GM12878 (cell line): Measurements from ENCODE around the gene VEGFB. TPM values are rescaled to one million over a fixed set of nuclear protein-coding genes. Genes with fewer than 3 reads are reported as not detected.
A peak's percentile ranks its signal among the peaks of the same experiment; 100 is the strongest.

Experiments
- ATAC-seq: fragments of 200-7000 bp; cut with Tn5 transposase; 3 replicates; pipeline ENCODE4 v1.9.1; 2020; ENCODE audit warnings: mild to moderate bottlenecking, moderate library complexity
- BruUV-seq: library from RNA; stranded (reverse); fragments of 400-500 nt; replicated peaks from 2 replicates; lab custom pipeline; 2021; lab: Mats Ljungman, UMichigan
- CTCF ChIA-PET: fragments of 300-600 bp; sonication (Branson Sonifier 250); formaldehyde crosslinking; extraction: SDS; loops from one replicate; lab custom pipeline; 2021; ENCODE audit warnings: inconsistent platforms; lab: Yijun Ruan, JAX
- POLR2A ChIA-PET: fragments of 350-600 bp; formaldehyde crosslinking; extraction: SDS; loops from one replicate; lab custom pipeline; 2021; ENCODE audit warnings: inconsistent platforms; lab: Charles Lee
- RAD21 ChIA-PET: fragments of 300-600 bp; sonication (Branson Sonifier 250); formaldehyde crosslinking; loops from one replicate; lab custom pipeline; 2023; ENCODE audit warnings: antibody characterized with exemption; ENCODE audit not compliant: unreplicated experiment; lab: Charles Lee
- SMC1A ChIA-PET: fragments of 300-600 bp; sonication (Branson Sonifier 250); formaldehyde crosslinking; loops from one replicate; lab custom pipeline; 2023; ENCODE audit not compliant: unreplicated experiment, uncharacterized antibody; lab: Charles Lee
- DNase-seq: peaks from one replicate; pipeline ENCODE4 v3.0.0-alpha.2; 2011; ENCODE audit warnings: low read depth, low spot score
- FAIRE-seq: peaks from 3 replicates; lab custom pipeline; 2011; peaks lifted over from hg19 to GRCh38; lab: Jason Lieb, UNC
- H2AFZ ChIP-seq: 2 replicates; pipeline ENCODE4 v1.6.0; 2011; ENCODE audit warnings: low read depth, low read length, control low read depth; ENCODE audit not compliant: control insufficient read depth
- H3K27ac ChIP-seq: 2 replicates; pipeline ENCODE4 v1.5.1; 2011; ENCODE audit warnings: control low read depth; ENCODE audit not compliant: control insufficient read depth, insufficient read depth
- H3K27me3 ChIP-seq, 2 experiments: replicated peaks in 1 of 2; 2 replicates each; pipeline versions ENCODE4 v1.6.0 to v1.6.1; 2011; ENCODE audit warnings: low read length in 1 of 2; ENCODE audit not compliant: control insufficient read depth in 2 of 2, insufficient read depth in 2 of 2
- H3K36me3 ChIP-seq, 2 experiments: 2 replicates each; pipeline ENCODE4 v1.5.1; 2011; ENCODE audit warnings: low read length in 1 of 2; ENCODE audit not compliant: control insufficient read depth in 2 of 2, insufficient read depth in 2 of 2
- H3K4me1 ChIP-seq: 2 replicates; pipeline ENCODE4 v1.6.1; 2011; ENCODE audit warnings: mild to moderate bottlenecking, low read length, moderate library complexity, mixed read lengths; ENCODE audit not compliant: control insufficient read depth, insufficient read depth
- H3K4me2 ChIP-seq: 2 replicates; pipeline ENCODE4 v1.6.0; 2011; ENCODE audit warnings: control low read depth; ENCODE audit not compliant: control insufficient read depth, insufficient read depth
- H3K4me3 ChIP-seq: fragments of 200-600 bp; sonication (generic); 2 replicates; pipeline ENCODE4 v1.5.1; 2016
- H3K79me2 ChIP-seq: 2 replicates; pipeline ENCODE4 v1.6.0; 2011; ENCODE audit warnings: low read length; ENCODE audit not compliant: control insufficient read depth, insufficient read depth
- H3K9ac ChIP-seq: 2 replicates; pipeline ENCODE4 v1.8.0; 2011; ENCODE audit warnings: low read length, control low read depth, mixed read lengths; ENCODE audit not compliant: control insufficient read depth, insufficient read depth
- H3K9me3 ChIP-seq: replicated peaks from 3 replicates; pipeline ENCODE4 v1.5.1; 2011; ENCODE audit warnings: mild to moderate bottlenecking, low read length; ENCODE audit not compliant: control insufficient read depth, insufficient read depth
- H4K20me1 ChIP-seq: 2 replicates; pipeline ENCODE4 v1.6.0; 2011; ENCODE audit not compliant: control insufficient read depth, insufficient read depth
- GABPA ChIP-seq: IDR thresholded peaks from 2 replicates; pipeline ENCODE4 v1.6.1; 2014; ENCODE audit warnings: antibody characterized with exemption, low read depth, mild to moderate bottlenecking, inconsistent platforms
- SMARCA5 ChIP-seq: fragments of 450-650 bp; IDR thresholded peaks from 2 replicates; pipeline ENCODE4 v1.6.1; 2017; ENCODE audit warnings: mild to moderate bottlenecking
- WGBS: methylation state at CpG from one replicate; pipeline ENCODE4 v1.1.6; 2016; ENCODE audit warnings: low lambda C conversion rate; ENCODE audit not compliant: insufficient replicate concordance, insufficient coverage; ENCODE audit errors: missing lambda C conversion rate; 5-methylcytosine and 5-hydroxymethylcytosine counted together
- in situ Hi-C: fragments of 300-500 bp; cut with MboI; formaldehyde crosslinking; loops from 9 replicates; pipeline ENCODE4 v1.14.3; 2018; ENCODE audit warnings: mixed read lengths
- intact Hi-C: fragments of 100-400 bp; cut with micrococcal nuclease; formaldehyde crosslinking; loops from one replicate; pipeline ENCODE4 v1.14.2; 2022; ENCODE audit not compliant: unreplicated experiment
- polyA plus RNA-seq, 11 experiments: library from polyadenylated mRNA; depleted of rRNA in 4 of 11; unstranded in 6 of 11; stranded (reverse) in 5 of 11; fragments of >200 nt; fragmentation: Nextera tagmentation in 4 of 11; fragmentation: Illumina TruSeq in 1 of 11; extraction: Ambion mirVana in 4 of 11; extraction: Trizol in 1 of 11; gene quantifications; 1 replicate in 1 of 11; 2 replicates in 10 of 11; pipeline versions ENCODE4 v1.2.1 to v1.2.3, GENCODE V29; 2011 to 2016; ENCODE audit warnings: inconsistent platforms in 2 of 11, missing spikeins in 2 of 11, low read depth in 1 of 11
- total RNA-seq, 4 experiments: library from RNA; depleted of rRNA in 3 of 4; stranded (reverse); fragments of >200 nt in 3 of 4; fragmentation: Illumina TruSeq in 1 of 4; extraction: Trizol in 1 of 4; gene quantifications; 2 replicates each; pipeline versions ENCODE4 v1.2.1 to v1.2.3, GENCODE V29; 2013 to 2021

The VEGFB gene
- total and polyA plus RNA-seq, 10 of the 15 experiments (the other 5 are each of a cell fraction or from before 2014, with no cell fraction given): 7.0 to 75.8 (median 20.3) TPM

DNA sequence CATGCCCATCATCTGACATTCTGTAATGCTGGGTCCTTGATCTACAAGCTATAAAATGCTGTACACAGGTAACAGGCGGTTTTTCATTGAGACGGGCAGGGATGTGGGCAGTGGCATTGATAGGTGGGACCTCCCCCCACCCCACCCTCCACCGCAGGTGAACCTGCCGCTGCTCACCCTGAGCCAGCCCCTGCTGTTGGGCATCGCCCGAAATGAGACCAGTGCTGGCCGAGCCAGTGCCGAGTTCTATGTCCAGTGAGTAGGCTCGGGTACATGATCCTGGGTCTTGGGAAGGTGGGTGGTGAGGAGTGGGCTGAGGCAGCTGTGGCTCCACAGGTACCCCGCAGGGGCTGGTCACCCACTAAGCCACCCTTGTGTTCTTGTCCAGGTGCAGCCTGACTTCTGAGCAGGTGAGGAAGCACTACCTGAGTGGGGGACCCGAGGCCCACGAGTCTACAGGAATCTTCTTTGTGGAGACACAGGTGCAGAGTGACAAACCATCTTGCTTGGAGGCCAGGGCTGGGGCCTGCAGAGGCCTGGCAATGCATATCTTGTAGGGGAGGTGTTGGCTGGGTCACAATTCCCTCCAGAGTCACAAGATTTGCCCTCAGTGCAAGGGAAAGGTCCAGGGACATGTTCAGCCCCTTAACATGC is 5.2 kb upstream of the VEGFB start:
- WGBS: 68% methylated on average over 11 of the region's 12 CpGs
- POLR2A ChIA-PET: interaction anchor here (0.6 to 9.7 kb wide), 4 partner anchors 10 to 1466 kb away, joined by 4 to 77 read pairs (median 6); partner anchors contain the start of genes FKBP2 and PPP1R14B

DNA sequence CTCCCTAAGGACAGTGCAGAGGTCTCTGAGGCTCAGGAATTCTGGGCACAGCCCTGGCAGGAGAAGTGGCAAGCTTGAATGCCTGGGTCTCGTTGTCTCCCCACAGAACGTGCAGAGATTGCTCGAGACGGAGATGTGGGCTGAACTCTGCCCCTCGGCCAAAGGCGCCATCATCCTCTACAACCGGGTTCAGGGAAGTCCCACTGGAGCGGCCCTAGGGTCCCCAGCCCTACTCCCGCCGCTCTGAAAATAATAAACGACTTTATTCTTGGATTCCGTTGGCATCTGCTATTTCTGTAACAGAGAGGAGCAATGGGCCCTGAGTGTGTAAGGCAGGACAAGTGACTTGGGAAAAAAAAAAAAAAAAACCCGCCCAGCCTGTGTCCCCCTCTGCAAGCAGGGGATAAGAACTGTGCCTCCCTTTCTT is 4.6 kb upstream of the VEGFB start:
- Histone ChIP-seq H3K27ac (peak overlapping the region; percentile 86), H2AFZ (peak overlapping the region; percentile 94; the same call in 1 of the 2 replicates), H3K9ac (peak overlapping the region; percentile 79), H3K79me2 (peaks cover 36% of the 10 kb centered on the region), H3K27me3 (no peaks in the 10 kb centered on the region), H3K9me3 (no peaks in the 10 kb centered on the region), H4K20me1 (no peaks in the 10 kb centered on the region), H3K4me2 (peak overlapping the region; percentile 98), H3K36me3 (no peaks in the 10 kb centered on the region), H3K4me1 (peaks cover 33% of the 10 kb centered on the region), H3K4me3 (peak overlapping the region; percentile 95)
- FAIRE-seq (no peak), DNase-seq (no peak), ATAC-seq (no peak)
- 37% methylated on average over 12 of the region's 13 CpGs for WGBS
- POLR2A ChIA-PET: interaction anchor here (0.6 to 9.7 kb wide), 5 partner anchors 10 to 1467 kb away, joined by 4 to 77 read pairs (median 4); partner anchors contain the start of genes FKBP2 and PPP1R14B
- RAD21 ChIA-PET: interaction anchor here (0.6 to 1.0 kb wide), 2 partner anchors 23 to 25 kb away, joined by 3 to 6 read pairs; partner anchors contain the start of gene FERMT3
- CTCF ChIA-PET: interaction anchor here (0.6 to 1.2 kb wide), 3 partner anchors 23 to 71 kb away, joined by 3 to 8 read pairs (median 4); partner anchors contain the start of gene FERMT3
- intact Hi-C loops (no loop called here), in situ Hi-C loops (loop anchor here (25.0 kb wide), 1 partner anchor 1633 kb away; the partner anchor contains the start of genes CFL1, EFEMP2 and MUS81)
- SMC1A ChIA-PET: no interaction called here
- no TSS peak for BruUV-seq
- no peak for TF ChIP-seq SMARCA5

More for the DNA sequence above, 5.2 kb upstream of the VEGFB start:
- BruUV-seq: TSS peak; percentile 35
- Histone ChIP-seq H3K36me3 (peaks cover 0 to 3% of the 10 kb centered on the region in 2 experiments; a peak in 1 of 4 replicates), H3K4me2 (peak overlapping the region; percentile 98), H3K4me1 (peaks cover 34% of the 10 kb centered on the region), H2AFZ (no peak overlapping the region), H3K79me2 (peaks cover 36% of the 10 kb centered on the region), H3K4me3 (peak overlapping the region; percentile 95; the same call in 1 of the 2 replicates), H3K9ac (peak overlapping the region; percentile 79), H3K9me3 (no peaks in the 10 kb centered on the region), H3K27ac (peak overlapping the region; percentile 86), H3K27me3 (no peaks in the 10 kb centered on the region), H4K20me1 (no peaks in the 10 kb centered on the region)
- ChIA-PET SMC1A (interaction anchor here (1.2 kb wide), 1 partner anchor 15 kb away, joined by 3 read pairs; no protein-coding TSS in a partner anchor), CTCF (interaction anchor here (0.6 to 0.9 kb wide), 2 partner anchors 25 to 72 kb away, joined by 3 to 4 read pairs; no protein-coding TSS in a partner anchor), RAD21 (interaction anchor here (1.0 kb wide), 1 partner anchor 22 kb away, joined by 6 read pairs; the partner anchor contains the start of gene FERMT3)
- FAIRE-seq: no peak
- DNase-seq: no peak
- TF ChIP-seq GABPA: no peak
- intact Hi-C loops: no loop called here
- no peak for ATAC-seq
- in situ Hi-C loops: loop anchor here (25.0 kb wide), 1 partner anchor 1633 kb away; the partner anchor contains the start of genes CFL1, EFEMP2 and MUS81
